GM18868 (cell line): ENCODE measurements around the gene MTMR12.

Experiments
- ATAC-seq: cut with Tn5 transposase; IDR thresholded peaks from one replicate; pipeline ENCODE4 v1.9.1; 2021; ENCODE audit warnings: mild to moderate bottlenecking, moderate library complexity; ENCODE audit not compliant: unreplicated experiment

Gene MTMR12

DNA sequence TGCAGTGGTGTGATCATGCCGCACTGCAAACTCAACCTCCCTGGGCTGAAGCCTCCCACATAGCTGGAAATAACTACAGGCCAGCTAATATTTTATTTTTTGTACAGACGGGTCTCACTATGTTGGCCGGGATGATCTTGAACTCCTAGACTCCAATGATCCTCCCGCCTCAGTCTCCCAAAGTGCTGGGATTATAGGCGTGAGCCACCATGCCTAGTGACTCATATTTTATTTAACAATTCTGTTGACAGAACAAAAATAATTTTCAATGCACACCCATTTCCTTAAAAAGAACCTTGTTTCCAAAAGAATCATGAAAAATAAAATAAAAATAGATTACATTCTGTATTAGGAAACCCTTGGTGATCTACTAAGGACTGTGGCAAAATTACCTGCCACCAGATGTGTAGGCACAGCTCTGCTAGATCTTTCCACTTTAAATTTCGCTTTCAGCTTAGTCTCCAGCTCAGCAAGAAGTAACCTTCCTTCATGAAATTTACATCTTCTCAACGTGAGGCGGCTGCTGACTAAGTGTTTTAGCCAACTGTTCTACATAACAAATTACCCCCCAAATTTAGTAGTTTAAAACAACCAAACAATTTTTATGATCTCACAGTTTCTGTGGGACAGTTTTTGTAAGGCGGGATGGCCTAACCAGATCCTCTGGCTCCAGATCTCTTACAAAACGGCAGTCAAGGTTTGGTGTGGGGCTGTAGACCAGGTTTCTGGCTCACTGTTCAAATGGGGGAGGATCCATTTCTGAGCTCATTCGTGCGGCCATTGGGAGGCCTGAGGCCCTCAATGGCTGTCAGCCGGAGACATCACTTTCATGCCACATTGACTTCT, 106.0 kb downstream of the MTMR12 start:
- no peak for ATAC-seq

DNA sequence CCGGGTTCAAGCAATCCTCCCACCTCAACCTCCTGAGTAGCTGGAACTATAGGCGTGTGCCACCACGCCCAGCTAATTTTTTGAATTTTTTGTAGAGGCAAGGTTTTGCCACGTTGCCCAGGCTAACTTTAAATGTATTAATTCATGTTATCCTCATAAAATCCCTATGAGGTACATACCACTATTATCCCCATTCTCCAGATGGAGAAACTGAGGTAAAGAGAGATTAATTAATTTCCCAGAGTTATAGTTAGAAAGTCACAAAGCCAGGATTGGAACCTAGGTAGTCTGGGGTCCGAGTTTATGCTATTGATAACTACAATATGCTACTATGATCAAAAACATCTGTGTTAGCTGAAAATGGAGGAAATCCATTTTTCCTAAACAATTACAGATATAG, 106.7 kb downstream of the MTMR12 start:
- ATAC-seq, result no peak

DNA sequence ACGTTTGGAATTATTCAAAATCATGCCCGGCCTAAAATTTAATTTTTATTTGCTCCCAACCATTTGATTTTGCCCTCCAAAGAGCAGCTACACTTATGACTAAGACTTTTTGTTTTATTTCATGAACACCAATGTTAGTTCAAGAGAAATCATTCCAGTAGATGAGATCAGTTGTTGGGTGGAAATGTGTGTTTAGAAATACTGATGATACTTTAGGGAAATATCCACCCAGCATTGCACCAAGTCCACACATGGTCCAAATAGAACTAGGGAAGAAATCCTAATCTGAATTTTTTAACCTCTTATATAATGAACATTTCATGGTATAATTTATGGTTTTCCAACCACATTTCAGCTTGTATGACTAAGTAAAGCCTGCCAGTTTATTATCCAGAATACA, 110.3 kb downstream of the MTMR12 start:
- no peak for ATAC-seq

DNA sequence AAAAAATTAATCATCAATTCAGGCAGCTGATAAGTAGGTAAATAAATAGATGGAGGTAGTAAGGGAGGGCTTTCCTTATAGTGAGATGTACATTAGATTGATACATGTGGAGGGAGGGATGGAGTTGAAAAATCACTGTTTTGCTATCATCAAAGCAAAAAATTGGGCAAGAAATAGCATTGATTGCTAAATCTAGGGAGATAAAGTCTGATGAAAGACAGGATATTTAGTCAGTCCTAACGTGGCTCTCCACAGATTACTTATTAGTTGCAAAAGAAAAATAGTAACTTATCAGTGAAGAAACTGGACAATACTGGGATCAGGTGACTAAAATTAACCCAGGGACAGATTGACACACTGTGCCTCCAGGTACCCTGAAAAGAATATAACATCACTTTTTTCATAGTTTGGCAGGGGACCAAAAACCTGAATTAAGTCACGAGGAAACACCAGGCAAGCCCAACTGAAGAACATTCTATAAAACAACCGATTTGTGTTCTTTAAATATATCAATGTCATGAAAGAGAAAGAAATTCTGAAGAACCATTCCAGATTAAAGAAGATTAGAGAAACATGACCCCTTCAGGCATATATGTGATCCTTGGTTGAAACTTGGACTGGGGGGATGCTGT, 111.5 kb downstream of the MTMR12 start:
- ATAC-seq, result no peak

DNA sequence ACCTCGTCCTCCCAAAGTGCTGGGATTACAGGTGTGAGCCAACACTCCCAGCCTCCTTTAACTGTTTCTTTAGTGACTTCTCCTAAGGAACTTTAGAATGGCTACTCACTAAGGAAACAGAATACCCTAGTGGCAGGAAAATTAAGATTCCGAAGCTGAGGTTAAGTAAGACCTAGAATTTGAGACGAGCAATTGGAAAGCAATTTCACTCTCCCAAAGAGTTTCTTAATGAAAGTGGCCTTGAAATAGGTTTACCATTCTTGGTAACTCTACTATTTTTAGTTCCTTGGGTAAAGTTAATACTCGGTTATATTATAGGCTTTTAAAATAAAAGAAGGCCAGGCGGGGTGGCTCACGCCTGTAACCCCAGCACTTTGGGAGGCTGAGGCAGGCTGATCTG, 115.7 kb downstream of the MTMR12 start:
- ATAC-seq, result no peak

DNA sequence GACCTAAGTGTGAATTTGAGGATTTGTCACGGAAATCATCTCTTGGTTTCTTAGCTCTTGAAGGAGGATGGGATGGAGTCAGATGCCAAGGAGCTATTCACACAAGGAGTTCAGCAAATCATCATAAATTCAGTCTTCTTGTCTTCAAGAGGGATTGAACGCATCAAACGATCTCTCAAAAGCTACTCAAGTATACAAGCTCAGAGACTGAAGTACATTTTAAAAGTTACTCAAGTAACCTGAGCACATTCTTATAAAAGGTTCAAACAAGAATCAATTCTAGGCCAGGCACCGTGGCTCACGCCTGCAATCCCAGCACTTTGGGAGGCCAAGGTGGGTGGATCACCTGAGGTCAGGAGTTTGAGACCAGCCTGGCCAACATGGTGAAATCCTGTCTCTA, 117.5 kb downstream of the MTMR12 start:
- no peak for ATAC-seq

DNA sequence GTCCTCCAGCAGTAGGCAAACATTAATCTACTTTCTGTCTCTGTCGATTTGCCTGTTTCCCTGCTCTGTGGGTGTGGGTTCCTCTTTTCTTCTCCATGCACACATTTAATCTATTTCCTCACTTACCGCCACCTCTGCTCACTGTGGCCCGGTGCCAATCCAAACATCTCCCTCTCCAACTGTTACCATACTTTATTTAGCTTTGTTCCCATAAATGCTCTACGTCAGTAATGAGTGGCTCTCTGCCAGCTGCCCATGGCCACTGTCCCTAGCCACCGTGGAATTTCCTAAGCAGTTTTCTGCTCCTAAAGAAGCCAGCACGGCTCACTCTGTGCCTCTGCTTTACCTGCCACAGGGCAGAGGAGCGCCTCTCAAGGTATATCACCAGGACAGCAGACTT, 119.1 kb downstream of the MTMR12 start:
- peak; percentile 77 for ATAC-seq

DNA sequence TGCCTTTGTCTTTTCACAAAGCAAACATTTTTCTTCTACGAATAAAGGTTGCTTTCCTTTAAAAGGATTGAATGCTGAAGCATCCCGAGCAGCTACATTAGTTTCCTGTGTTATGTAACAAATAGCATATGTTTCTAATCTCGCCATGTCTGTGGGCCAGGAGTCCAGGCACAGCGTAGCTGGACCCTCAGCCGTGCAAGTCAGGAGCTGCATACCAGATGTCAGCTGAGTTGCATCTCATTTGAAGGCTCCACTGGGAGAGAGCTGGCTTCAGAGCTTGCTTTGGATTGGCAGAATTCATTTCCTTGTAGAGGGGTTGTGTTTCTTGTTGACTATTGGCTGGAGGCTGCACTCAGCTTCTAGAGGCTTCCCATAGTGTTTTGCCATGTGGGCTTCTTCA, 122.6 kb downstream of the MTMR12 start:
- no peak for ATAC-seq

DNA sequence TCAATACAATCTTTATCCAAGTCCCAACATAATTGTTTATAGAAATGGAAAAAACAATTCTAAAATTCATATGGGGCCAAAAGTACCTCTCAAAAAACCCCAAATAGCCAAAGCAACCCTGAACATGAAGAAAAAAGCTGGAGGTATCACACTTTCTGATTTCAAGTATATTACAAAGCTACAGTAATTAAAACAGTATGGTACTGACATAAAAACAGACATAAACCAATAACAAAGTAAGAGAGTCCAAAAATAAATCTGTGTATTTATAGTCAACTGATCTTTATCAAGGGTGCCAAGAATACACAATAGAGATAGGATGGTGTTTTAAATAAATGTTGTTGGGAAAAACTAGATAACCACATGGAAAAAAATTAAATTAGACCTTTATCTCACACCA, 125.1 kb downstream of the MTMR12 start:
- ATAC-seq, result no peak

DNA sequence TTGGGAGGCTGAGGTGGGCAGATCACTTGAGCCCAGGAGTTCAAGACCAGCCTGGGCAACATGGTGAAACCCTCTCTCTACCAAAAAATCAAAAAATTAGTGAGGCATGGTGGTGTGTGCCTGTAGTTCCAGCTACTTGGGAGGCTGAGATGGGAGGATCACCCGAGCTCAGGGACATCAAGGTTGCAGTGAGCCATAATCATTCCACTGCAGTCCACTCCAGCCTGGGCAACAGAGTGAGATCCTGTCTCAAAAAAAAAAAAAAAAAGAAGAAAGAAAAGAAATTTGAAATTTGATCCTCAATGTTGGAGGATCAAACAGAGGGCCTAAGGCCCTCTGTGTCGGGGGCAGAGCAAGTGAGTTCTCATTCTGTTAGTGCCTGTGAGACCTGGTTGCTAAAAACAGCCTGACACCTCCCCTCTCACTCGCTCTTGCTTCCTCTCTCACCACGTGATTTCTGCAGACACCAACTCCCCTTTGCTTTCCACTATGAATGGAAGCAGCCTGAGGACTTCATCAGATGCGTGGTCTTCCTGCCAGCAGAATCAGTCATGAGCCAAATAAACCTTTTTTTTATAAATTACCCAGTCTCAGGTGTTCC, 130.2 kb downstream of the MTMR12 start:
- peak; percentile 80 for ATAC-seq
